GM12872 (cell line): Measurements from ENCODE around the gene MTHFD1L.

ENCODE experiments used
- TF ChIP-seq, protein P1 (sequence below): IDR thresholded peaks from 3 replicates; pipeline ENCODE4 v1.5.1; 2011; ENCODE audit warnings: low read depth, mild to moderate bottlenecking, low read length, moderate library complexity; ENCODE audit not compliant: insufficient read depth

The MTHFD1L gene

DNA sequence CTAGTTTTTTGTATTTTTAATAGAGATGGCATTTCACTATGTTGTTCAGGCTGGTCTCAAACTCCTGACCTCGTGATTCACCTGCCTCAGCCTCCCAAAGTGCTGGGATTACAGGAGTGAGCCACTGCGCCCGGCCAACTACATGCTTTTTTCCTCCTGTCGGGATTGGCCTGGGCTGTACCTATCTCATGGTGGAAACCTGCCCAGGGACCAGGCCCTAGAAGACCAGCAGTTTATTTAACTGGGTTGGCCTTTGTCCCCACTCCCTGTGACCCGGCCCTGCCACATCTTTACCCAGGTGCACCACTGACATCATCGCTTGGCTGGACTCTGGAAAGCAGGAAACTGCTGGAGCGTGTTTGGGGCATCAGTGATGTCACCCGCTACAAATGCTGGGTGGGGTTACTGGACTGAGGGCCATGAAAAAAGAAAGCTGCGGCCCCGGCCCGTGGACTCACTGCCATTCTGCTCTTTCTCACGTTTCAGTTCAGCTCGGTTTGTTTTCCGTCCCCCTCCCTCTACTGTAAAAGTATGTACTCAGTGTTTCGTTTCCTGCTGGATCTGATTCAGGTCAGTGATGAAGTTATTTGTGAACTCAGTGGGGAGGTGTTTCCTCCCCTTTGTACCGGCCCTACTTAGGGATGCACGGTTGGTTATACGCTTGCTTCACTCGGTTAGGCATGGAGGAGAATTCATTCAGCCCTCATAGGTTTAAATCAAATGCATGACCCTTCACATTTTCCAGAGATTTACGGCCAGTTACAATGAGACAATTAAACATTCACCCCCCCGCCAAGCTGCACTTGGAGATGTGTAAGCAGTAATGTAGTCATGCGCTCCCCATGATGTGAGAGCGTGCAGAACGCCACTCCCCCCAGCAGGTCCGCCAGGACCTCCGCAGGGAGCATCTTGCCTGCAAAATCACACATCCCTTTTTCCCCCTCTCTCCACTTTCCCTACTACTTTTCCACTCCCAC lies 179.3 kb downstream of the MTHFD1L start:
- TF ChIP-seq, protein P1, sequence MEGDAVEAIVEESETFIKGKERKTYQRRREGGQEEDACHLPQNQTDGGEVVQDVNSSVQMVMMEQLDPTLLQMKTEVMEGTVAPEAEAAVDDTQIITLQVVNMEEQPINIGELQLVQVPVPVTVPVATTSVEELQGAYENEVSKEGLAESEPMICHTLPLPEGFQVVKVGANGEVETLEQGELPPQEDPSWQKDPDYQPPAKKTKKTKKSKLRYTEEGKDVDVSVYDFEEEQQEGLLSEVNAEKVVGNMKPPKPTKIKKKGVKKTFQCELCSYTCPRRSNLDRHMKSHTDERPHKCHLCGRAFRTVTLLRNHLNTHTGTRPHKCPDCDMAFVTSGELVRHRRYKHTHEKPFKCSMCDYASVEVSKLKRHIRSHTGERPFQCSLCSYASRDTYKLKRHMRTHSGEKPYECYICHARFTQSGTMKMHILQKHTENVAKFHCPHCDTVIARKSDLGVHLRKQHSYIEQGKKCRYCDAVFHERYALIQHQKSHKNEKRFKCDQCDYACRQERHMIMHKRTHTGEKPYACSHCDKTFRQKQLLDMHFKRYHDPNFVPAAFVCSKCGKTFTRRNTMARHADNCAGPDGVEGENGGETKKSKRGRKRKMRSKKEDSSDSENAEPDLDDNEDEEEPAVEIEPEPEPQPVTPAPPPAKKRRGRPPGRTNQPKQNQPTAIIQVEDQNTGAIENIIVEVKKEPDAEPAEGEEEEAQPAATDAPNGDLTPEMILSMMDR, result no peak

DNA sequence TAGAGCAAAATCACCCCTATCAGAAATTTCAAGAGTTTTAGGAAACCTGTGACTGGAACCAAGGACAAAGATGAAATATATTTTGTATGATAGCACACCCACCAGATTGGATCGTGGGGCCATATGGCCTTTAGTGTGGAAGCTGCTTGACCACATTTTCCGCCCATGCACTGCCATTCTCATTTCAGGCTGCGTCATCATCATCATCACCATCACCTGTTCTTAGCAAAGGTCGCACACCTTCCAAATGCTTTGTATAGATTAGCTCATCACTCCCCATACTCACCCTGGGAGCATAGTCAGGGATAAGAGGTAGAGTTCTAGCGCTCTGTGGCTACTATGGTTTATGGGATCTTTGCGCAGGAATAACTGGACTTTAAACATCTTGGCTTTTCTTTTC lies 185.7 kb downstream of the MTHFD1L start:
- TF ChIP-seq, protein P1, result no peak

DNA sequence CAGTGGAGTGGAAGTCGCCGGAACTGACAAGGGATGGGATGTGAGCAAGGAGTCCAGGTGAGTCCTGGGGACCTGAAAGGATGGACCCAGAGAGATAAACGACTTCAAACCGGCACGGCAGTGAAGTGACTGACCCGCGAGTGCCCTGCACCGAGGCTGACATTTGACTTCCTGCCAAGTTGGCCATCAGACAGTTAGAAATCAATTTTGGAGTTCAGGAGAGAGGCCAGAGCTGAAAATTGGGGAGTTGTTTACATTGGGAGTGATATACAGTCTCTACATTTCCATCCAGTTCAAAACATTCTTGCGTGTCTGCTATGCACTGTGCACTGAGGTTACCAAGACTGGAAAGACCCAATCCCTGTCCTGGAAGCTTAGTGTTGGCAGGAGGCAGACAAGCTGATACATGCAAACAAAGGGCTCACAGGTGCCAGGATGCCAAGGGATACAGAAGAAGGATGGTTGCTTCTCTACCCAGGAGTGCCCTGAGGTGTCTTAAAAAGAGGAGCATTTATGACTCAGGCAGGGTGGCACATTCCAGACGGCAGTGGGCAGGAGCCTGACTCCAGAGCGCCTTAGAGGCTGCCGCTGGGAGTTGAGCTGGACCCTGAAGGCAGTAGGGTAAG lies 186.6 kb downstream of the MTHFD1L start:
- TF ChIP-seq, protein P1, result no peak

DNA sequence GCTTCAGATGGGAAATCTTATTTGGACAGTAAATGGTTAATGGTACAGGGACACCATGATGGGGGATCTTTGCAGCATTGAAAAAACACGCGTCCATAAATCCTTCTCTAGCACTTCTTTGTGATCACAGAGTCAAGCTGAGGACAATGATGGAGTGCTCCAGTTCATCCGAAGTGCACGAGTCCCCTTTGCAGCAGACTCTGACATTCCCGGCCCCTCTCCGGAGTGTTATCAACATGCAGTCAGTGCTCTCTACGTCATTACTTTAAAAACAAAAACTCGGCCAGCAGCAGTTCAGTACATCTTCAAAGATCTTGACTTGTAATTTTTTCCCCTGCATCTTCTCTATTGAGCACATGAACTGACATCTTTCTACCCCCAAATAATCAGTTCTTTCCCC lies 188.8 kb downstream of the MTHFD1L start:
- TF ChIP-seq, protein P1, result no peak

DNA sequence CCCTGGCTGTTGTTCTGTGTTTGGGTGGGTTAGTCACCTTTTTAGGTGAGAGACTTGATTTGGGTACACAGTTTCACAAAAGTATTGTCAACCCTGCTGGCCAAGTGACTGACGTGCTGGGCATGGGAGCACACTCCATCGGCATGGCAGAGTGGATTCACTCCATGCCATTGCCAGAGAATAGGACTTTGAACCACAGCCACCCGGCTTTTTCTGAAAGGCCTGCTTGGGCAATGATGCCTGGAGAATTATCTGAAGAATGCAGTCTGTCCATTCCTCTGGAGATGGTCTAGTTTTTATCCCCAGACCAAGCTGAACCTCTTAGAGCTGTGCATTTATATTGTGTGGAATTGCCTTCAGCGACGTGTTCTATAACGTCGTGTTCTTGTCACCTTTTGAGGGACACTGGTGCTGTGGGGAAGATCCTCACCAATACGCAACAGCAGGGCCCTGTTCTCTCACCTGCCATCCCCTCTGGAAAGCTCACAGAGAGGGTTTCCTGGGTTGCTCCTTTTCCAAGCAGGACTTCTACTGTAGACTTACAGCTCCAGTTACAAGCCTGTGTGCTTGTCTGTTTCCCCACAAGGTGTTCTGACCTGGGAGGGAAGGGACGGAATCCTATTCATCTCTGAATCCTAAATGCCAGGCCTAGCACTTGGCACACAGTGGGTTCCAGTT lies 190.9 kb downstream of the MTHFD1L start:
- TF ChIP-seq, protein P1, result no peak

DNA sequence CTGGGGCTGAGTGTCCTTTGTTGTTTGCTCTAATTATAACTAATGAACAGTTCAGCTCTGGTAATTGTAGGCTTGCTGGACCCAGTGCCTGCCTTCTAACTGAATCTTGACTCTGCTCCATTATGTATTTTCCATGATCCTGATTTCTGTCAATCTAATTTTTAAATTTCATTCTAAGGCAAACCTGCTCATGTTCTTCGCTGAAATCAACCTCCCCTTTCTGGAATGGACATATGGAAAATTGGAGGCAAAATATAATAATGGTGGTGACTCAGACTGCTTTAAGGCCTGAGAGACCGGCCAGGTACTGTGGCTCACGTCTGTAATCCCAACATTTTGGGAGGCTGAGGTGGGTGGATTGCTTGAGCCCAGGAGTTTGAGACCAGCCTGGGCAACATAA lies 191.6 kb downstream of the MTHFD1L start:
- TF ChIP-seq, protein P1, result no peak

DNA sequence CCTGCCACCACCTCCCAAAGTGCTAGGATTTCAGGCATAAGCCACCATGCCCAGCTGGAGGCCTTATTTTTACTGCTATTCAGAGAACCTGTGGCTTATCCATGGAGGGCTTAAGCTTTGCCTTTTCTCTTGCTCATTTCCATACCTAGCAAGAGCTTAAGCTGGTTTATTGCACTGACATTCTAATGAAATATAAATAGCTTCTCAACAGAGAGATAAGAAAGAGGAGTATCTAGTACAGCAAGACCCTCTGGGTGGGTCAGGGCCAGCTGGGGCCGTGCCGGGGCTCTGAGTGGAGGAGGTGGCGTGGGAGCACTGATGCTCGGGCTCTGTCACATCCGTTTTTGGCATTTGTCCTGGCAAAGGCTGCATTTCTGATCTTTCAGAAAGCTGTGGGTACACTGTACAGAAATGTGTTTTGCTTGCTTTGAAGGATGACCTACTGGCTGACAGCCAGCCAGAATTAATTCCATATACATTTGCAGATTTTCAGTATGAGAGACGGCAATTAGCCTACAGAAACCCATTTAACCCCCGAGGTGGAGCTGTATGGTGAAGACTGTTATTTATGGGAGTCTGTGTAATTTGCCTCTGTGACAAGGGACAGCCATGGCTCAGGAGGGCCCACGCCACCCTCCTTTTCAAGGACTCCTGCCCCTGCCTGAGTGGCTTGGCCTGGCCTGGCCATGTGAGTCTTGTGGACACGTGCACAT lies 192.7 kb downstream of the MTHFD1L start:
- TF ChIP-seq, protein P1, result no peak
